ENCODE measurements around the gene PTPN12.
"Not testable (repeated sequence)": the region's sequence is repeated elsewhere in the genome, so short reads cannot be mapped to it uniquely, and the experiment has no call there.

Gene PTPN12

DNA sequence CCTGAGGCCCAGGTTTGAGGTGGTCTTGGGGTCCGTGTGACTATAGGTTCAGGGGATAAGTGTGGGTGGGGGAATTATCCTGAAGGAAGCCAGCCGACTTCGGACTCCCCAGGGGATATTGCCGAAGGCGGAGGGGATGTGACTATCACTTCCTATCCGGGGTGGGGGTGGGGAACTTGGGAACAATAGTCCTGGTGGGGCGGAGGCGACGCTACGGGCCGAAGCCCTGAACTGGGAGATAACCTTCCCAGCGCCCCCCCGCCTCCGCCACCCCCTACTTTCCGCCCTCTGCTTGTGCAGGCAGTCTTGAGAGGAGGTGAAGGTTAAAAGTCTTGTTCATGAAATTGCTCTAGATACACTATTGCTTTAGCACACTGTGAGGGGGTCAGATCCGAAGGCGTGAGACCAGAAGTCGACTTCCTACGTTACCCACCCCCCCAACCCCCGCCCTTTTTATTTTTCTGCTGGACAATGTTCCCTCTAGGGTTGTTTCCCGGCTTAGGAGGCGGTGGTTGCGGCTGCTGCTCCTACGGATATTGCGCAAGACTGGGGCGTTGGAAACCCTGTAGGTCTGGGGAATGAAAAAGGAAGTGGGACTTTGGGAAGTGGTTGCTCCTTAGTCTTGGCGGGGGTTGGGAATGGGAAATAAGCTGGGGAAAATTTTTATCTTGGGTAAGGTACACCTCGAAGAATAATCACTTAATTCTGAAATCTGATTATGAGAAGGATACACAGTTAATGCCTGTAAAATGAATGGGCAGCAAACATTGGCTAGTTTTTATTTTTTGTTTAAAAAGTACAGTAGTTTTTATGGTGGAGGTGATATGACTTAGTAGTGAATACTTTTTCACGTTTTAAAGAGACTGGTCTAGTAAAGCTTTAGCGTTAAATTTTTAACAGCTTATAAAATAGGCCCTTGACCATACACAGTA lies 1.5 kb downstream of the PTPN12 start:
- peak; percentile 53 for ATAC-seq (ENCODE audit: low read depth)
- Histone ChIP-seq H3K27ac (ENCODE audit: poor library complexity, severe bottlenecking) (peak overlapping the region; percentile 96), H3K4me1 (ENCODE audit: insufficient read depth, poor library complexity, severe bottlenecking) (peaks cover 42% of the 10 kb centered on the region), H3K9me3 (ENCODE audit: severe bottlenecking) (no peaks in the 10 kb centered on the region), H3K36me3 (ENCODE audit: low read depth) (peaks cover 26% of the 10 kb centered on the region), H3K27me3 (ENCODE audit: insufficient read depth, poor library complexity, severe bottlenecking) (no peaks in the 10 kb centered on the region), H3K4me3 (ENCODE audit: severe bottlenecking) (peak overlapping the region; percentile 96)
- peak; percentile 94 for DNase-seq (ENCODE audit: low spot score)
- TF ChIP-seq, protein P1, sequence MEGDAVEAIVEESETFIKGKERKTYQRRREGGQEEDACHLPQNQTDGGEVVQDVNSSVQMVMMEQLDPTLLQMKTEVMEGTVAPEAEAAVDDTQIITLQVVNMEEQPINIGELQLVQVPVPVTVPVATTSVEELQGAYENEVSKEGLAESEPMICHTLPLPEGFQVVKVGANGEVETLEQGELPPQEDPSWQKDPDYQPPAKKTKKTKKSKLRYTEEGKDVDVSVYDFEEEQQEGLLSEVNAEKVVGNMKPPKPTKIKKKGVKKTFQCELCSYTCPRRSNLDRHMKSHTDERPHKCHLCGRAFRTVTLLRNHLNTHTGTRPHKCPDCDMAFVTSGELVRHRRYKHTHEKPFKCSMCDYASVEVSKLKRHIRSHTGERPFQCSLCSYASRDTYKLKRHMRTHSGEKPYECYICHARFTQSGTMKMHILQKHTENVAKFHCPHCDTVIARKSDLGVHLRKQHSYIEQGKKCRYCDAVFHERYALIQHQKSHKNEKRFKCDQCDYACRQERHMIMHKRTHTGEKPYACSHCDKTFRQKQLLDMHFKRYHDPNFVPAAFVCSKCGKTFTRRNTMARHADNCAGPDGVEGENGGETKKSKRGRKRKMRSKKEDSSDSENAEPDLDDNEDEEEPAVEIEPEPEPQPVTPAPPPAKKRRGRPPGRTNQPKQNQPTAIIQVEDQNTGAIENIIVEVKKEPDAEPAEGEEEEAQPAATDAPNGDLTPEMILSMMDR (IDR thresholded peaks at IDR 0.05; ENCODE audit: poor library complexity, severe bottlenecking) = no peak

DNA sequence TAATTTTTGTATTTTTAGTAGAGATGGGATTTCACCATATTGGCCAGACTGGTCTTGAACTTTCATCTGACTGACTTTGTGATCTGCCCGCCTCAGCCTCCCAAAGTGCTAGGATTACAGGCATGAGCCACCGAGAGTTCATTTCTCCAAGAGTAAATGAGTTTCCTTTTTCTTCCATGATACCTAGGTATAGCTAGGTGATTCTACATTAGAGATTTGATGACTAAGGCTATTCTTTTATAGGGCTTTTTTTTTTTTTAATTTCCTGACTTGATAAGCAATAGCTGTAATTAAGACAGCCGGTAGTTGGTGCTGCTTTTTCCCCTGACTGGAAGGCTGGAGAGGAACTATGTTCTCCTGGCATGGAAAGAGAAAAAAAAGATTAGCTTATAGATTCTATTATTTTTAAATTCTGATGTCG lies 3.3 kb downstream of the PTPN12 start:
- ATAC-seq (ENCODE audit: low read depth) (no peak), DNase-seq (ENCODE audit: low spot score) (no peak)
- Histone ChIP-seq H3K4me3 (ENCODE audit: severe bottlenecking) (no peak overlapping the region), H3K27ac (ENCODE audit: poor library complexity, severe bottlenecking) (peak overlapping the region; percentile 96), H3K27me3 (ENCODE audit: insufficient read depth, poor library complexity, severe bottlenecking) (no peaks in the 10 kb centered on the region), H3K9me3 (ENCODE audit: severe bottlenecking) (no peaks in the 10 kb centered on the region), H3K4me1 (ENCODE audit: insufficient read depth, poor library complexity, severe bottlenecking) (peaks cover 49% of the 10 kb centered on the region), H3K36me3 (ENCODE audit: low read depth) (peaks cover 40% of the 10 kb centered on the region)
- TF ChIP-seq, protein P1 (IDR thresholded peaks at IDR 0.05; ENCODE audit: poor library complexity, severe bottlenecking) = no peak

DNA sequence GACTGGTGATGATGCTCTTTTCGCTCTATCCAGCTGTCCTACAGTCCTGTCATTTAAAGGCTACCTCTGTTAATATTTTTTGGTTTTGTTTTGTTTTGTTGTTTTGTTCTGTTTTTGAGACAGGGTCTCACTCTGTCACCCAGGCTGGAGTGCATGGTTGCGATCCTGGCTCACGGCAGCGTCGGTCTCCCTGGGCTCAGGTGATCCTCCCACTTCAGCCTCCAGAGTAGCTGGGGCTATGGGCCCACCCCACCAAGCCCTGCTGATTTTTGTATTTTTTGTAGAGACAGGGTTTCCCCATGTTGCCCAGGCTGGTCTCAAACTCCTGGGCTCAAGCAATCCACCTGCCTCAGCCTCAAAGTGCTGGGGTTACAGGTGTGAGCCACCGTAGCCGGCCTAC lies 3.9 kb downstream of the PTPN12 start:
- Histone ChIP-seq H3K36me3 (ENCODE audit: low read depth) (peaks cover 42% of the 10 kb centered on the region), H3K27ac (ENCODE audit: poor library complexity, severe bottlenecking) (peak overlapping the region; percentile 96), H3K4me1 (ENCODE audit: insufficient read depth, poor library complexity, severe bottlenecking) (peaks cover 46% of the 10 kb centered on the region)
- not testable (repeated sequence) for DNase-seq (ENCODE audit: low spot score); H3K4me3 ChIP-seq (ENCODE audit: severe bottlenecking); H3K9me3 ChIP-seq (ENCODE audit: severe bottlenecking); ATAC-seq (ENCODE audit: low read depth); H3K27me3 ChIP-seq (ENCODE audit: insufficient read depth, poor library complexity, severe bottlenecking)

DNA sequence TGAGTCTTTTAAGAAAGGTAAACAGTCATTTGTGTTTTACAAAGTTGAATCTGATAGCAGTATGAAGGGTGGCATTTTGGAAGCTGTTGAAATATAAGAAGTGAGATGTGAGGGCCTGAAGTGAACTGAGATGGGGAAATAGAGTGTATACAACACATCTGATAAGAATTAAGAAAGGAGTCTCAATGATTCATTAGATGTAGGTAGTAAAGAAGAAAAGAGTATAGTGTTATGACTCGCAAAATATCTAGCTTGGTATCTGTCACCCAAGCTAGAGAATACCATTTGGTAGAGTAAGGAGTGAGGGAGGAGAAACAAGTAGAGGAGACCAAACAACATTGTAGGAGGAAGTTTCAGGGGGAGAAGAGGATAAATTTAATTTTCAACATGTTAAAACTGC lies 5.3 kb downstream of the PTPN12 start:
- H3K27ac ChIP-seq (ENCODE audit: poor library complexity, severe bottlenecking) = peak overlapping the region; percentile 27
- TF ChIP-seq, protein P1 (IDR thresholded peaks at IDR 0.05; ENCODE audit: poor library complexity, severe bottlenecking) = no peak
- peaks cover 46% of the 10 kb centered on the region for H3K4me1 ChIP-seq (ENCODE audit: insufficient read depth, poor library complexity, severe bottlenecking)
- H3K4me3 ChIP-seq (ENCODE audit: severe bottlenecking) = no peak overlapping the region
- ATAC-seq (ENCODE audit: low read depth) (peak; percentile 5; the same call in 1 of the 3 replicates), DNase-seq (ENCODE audit: low spot score) (no peak)
- H3K27me3 ChIP-seq (ENCODE audit: insufficient read depth, poor library complexity, severe bottlenecking) = no peaks in the 10 kb centered on the region
- H3K36me3 ChIP-seq (ENCODE audit: low read depth) = peaks cover 44% of the 10 kb centered on the region
- H3K9me3 ChIP-seq (ENCODE audit: severe bottlenecking) = no peaks in the 10 kb centered on the region

DNA sequence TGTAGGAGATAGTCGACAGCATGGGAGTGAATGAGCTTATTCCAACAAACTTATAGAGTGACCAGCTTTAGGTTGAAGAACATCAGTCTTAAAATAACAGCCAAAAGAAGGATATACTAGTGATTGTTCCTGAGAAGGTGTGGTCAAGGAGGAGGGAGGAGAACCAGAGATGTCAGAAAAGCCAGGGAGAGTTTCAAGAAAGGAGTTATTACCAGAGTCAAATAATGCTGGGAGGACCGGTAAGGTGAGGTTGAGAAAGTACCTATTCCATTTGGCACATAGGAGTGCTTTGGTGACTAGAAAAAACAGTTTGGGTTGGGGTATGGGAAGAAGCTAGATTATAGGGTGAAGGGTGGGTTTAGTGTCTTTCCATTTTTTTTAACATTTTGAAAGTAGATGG lies 5.8 kb downstream of the PTPN12 start:
- TF ChIP-seq, protein P1 (IDR thresholded peaks at IDR 0.05; ENCODE audit: poor library complexity, severe bottlenecking) = no peak
- H3K27me3 ChIP-seq (ENCODE audit: insufficient read depth, poor library complexity, severe bottlenecking) = no peaks in the 10 kb centered on the region
- ATAC-seq (ENCODE audit: low read depth) (no peak), DNase-seq (ENCODE audit: low spot score) (no peak)
- H3K27ac ChIP-seq (ENCODE audit: poor library complexity, severe bottlenecking) = peak overlapping the region; percentile 27
- H3K4me1 ChIP-seq (ENCODE audit: insufficient read depth, poor library complexity, severe bottlenecking) = peaks cover 46% of the 10 kb centered on the region
- H3K36me3 ChIP-seq (ENCODE audit: low read depth) = peaks cover 44% of the 10 kb centered on the region
- no peak overlapping the region for H3K4me3 ChIP-seq (ENCODE audit: severe bottlenecking)
- H3K9me3 ChIP-seq (ENCODE audit: severe bottlenecking) = no peaks in the 10 kb centered on the region

Measured in RWPE2 (cell line).